ENCODE results near the gene ABHD2. TPM values are rescaled to one million over a fixed set of nuclear protein-coding genes. Genes with fewer than 3 reads are reported as not detected.

ABHD2 gene
- total and polyA plus RNA-seq, 2 donors = 16.0 to 41.0 TPM

GRCh38 chr15:89170364-89170763 lies 82.1 kb downstream of the ABHD2 start:
- WGBS = 100% methylated on average over 3 of the region's 3 CpGs
- Histone ChIP-seq H3K27ac (ENCODE audit: low read depth) (no peak overlapping the region), H3K4me1 (ENCODE audit: insufficient read depth) (no peaks in the 10 kb centered on the region), H3K4me3 (ENCODE audit: low read depth, low read length) (no peak overlapping the region), H3K36me3 (ENCODE audit: insufficient read depth) (no peaks in the 10 kb centered on the region)
- no peak for DNase-seq (ENCODE audit: extremely low spot score)

GRCh38 chr15:89171136-89172072 lies 83.1 kb downstream of the ABHD2 start:
- WGBS = 73% methylated on average over 12 of the region's 12 CpGs
- no peak overlapping the region for H3K27ac ChIP-seq (ENCODE audit: low read depth)
- no peak for DNase-seq (ENCODE audit: extremely low spot score)
- no peak overlapping the region for H3K4me3 ChIP-seq (ENCODE audit: low read depth, low read length)
- no peaks in the 10 kb centered on the region for H3K36me3 ChIP-seq (ENCODE audit: insufficient read depth)
- H3K4me1 ChIP-seq (ENCODE audit: insufficient read depth) = no peaks in the 10 kb centered on the region

GRCh38 chr15:89172921-89173320 lies 84.7 kb downstream of the ABHD2 start:
- no peak overlapping the region for H3K4me3 ChIP-seq (ENCODE audit: low read depth, low read length)
- H3K36me3 ChIP-seq (ENCODE audit: insufficient read depth) = no peaks in the 10 kb centered on the region
- no peak overlapping the region for H3K27ac ChIP-seq (ENCODE audit: low read depth)
- no peak for DNase-seq (ENCODE audit: extremely low spot score)
- no peaks in the 10 kb centered on the region for H3K4me1 ChIP-seq (ENCODE audit: insufficient read depth)
- 81% methylated on average over 2 of the region's 2 CpGs for WGBS

GRCh38 chr15:89174476-89174875 lies 86.2 kb downstream of the ABHD2 start:
- Histone ChIP-seq H3K27ac (ENCODE audit: low read depth) (no peak overlapping the region), H3K36me3 (ENCODE audit: insufficient read depth) (no peaks in the 10 kb centered on the region), H3K4me3 (ENCODE audit: low read depth, low read length) (no peak overlapping the region), H3K4me1 (ENCODE audit: insufficient read depth) (no peaks in the 10 kb centered on the region)
- 72% methylated on average over 5 of the region's 5 CpGs for WGBS
- no peak for DNase-seq (ENCODE audit: extremely low spot score)

- Histone ChIP-seq H3K36me3 (ENCODE audit: insufficient read depth) (no peaks in the 10 kb centered on the region), H3K27ac (ENCODE audit: low read depth) (no peak overlapping the region), H3K4me1 (ENCODE audit: insufficient read depth) (no peaks in the 10 kb centered on the region), H3K4me3 (ENCODE audit: low read depth, low read length) (no peak overlapping the region)
- WGBS = 89% methylated on average over 13 of the region's 13 CpGs
- no peak for DNase-seq (ENCODE audit: extremely low spot score)
These were observed 87.4 kb downstream of the ABHD2 start for GRCh38 chr15:89175617-89176191.

- H3K27ac ChIP-seq (ENCODE audit: low read depth) = no peak overlapping the region
- H3K36me3 ChIP-seq (ENCODE audit: insufficient read depth) = no peaks in the 10 kb centered on the region
- H3K4me1 ChIP-seq (ENCODE audit: insufficient read depth) = no peaks in the 10 kb centered on the region
- WGBS = 95% methylated on average over 12 of the region's 12 CpGs
- no peak for DNase-seq (ENCODE audit: extremely low spot score)
- no peak overlapping the region for H3K4me3 ChIP-seq (ENCODE audit: low read depth, low read length)
These were observed 88.9 kb downstream of the ABHD2 start for GRCh38 chr15:89177116-89177515.

GRCh38 chr15:89177633-89178306 lies 89.5 kb downstream of the ABHD2 start:
- 9% methylated on average over 6 of the region's 6 CpGs for WGBS
- no peak overlapping the region for H3K27ac ChIP-seq (ENCODE audit: low read depth)
- no peaks in the 10 kb centered on the region for H3K4me1 ChIP-seq (ENCODE audit: insufficient read depth)
- peak; percentile 55 for DNase-seq (ENCODE audit: extremely low spot score)
- no peaks in the 10 kb centered on the region for H3K36me3 ChIP-seq (ENCODE audit: insufficient read depth)
- no peak overlapping the region for H3K4me3 ChIP-seq (ENCODE audit: low read depth, low read length)

GRCh38 chr15:89178307-89178977 lies 90.2 kb downstream of the ABHD2 start:
- WGBS = 85% methylated on average over 11 of the region's 11 CpGs
- H3K4me1 ChIP-seq (ENCODE audit: insufficient read depth) = no peaks in the 10 kb centered on the region
- H3K4me3 ChIP-seq (ENCODE audit: low read depth, low read length) = no peak overlapping the region
- H3K27ac ChIP-seq (ENCODE audit: low read depth) = no peak overlapping the region
- DNase-seq (ENCODE audit: extremely low spot score) = no peak
- no peaks in the 10 kb centered on the region for H3K36me3 ChIP-seq (ENCODE audit: insufficient read depth)

GRCh38 chr15:89179966-89180875 lies 92.0 kb downstream of the ABHD2 start:
- Histone ChIP-seq H3K4me3 (ENCODE audit: low read depth, low read length) (no peak overlapping the region), H3K27ac (ENCODE audit: low read depth) (no peak overlapping the region), H3K4me1 (ENCODE audit: insufficient read depth) (no peaks in the 10 kb centered on the region), H3K36me3 (ENCODE audit: insufficient read depth) (no peaks in the 10 kb centered on the region)
- DNase-seq (ENCODE audit: extremely low spot score) = no peak
- 77% methylated on average over 5 of the region's 5 CpGs for WGBS

GRCh38 chr15:89184357-89184756 lies 96.1 kb downstream of the ABHD2 start:
- no peak for DNase-seq (ENCODE audit: extremely low spot score)
- Histone ChIP-seq H3K4me1 (ENCODE audit: insufficient read depth) (no peaks in the 10 kb centered on the region), H3K4me3 (ENCODE audit: low read depth, low read length) (no peak overlapping the region), H3K36me3 (ENCODE audit: insufficient read depth) (peaks cover 5% of the 10 kb centered on the region), H3K27ac (ENCODE audit: low read depth) (no peak overlapping the region)
- 72% methylated on average over 6 of the region's 6 CpGs for WGBS

GRCh38 chr15:89184886-89185526 lies 96.8 kb downstream of the ABHD2 start:
- Histone ChIP-seq H3K4me3 (ENCODE audit: low read depth, low read length) (no peak overlapping the region), H3K4me1 (ENCODE audit: insufficient read depth) (no peaks in the 10 kb centered on the region), H3K27ac (ENCODE audit: low read depth) (no peak overlapping the region), H3K36me3 (ENCODE audit: insufficient read depth) (peaks cover 5% of the 10 kb centered on the region)
- no peak for DNase-seq (ENCODE audit: extremely low spot score)
- 95% methylated on average over 12 of the region's 12 CpGs for WGBS

GRCh38 chr15:89186803-89187202 lies 98.5 kb downstream of the ABHD2 start:
- no peak overlapping the region for H3K27ac ChIP-seq (ENCODE audit: low read depth)
- H3K36me3 ChIP-seq (ENCODE audit: insufficient read depth) = peaks cover 5% of the 10 kb centered on the region
- WGBS = 83% methylated on average over 6 of the region's 6 CpGs
- H3K4me1 ChIP-seq (ENCODE audit: insufficient read depth) = no peaks in the 10 kb centered on the region
- H3K4me3 ChIP-seq (ENCODE audit: low read depth, low read length) = no peak overlapping the region
- no peak for DNase-seq (ENCODE audit: extremely low spot score)
